SK-MEL-5 (cell line): ENCODE measurements around the gene GOLGB1. TPM values are rescaled to one million over a fixed set of nuclear protein-coding genes. Genes with fewer than 3 reads are reported as not detected.

Source experiments
- small RNA-seq, 2 experiments: library from RNA; depleted of rRNA; stranded (forward); fragments of <200 nt; gene quantifications; one replicate each; pipeline ENCODE3, GENCODE V24; 2014
- total RNA-seq: library from RNA; depleted of rRNA; stranded (reverse); fragments of >200 nt; shearing (Covaris generic); gene quantifications from 2 replicates; pipeline ENCODE4 v1.2.3, GENCODE V29; 2014; rRNA removed

Gene GOLGB1
- total RNA-seq, 1 experiment from 2014 or later = 29.8 TPM

Small RNAs within 50 kb of the gene (small RNA-seq; reads per million reads assigned to genes)
- 0 to 0.05 reads per million in 2 experiments for gene RNU4-62P

Other genes with a start within 250 kb of the GOLGB1 start
- gene POLQ, start 203.8 kb downstream of the GOLGB1 start, total RNA-seq = 5.6 and 5.7 TPM in 2 replicates
- not detected in 2 replicates for gene ARGFX, start 181.8 kb downstream of the GOLGB1 start, total RNA-seq
- 0.05 and 0.08 TPM in 2 replicates for gene FBXO40, start 156.4 kb downstream of the GOLGB1 start, total RNA-seq
- gene HCLS1, start 88.8 kb downstream of the GOLGB1 start, total RNA-seq = 0.13 TPM in 1 of 2 replicates, not detected in the other
- gene IQCB1, start 85.3 kb upstream of the GOLGB1 start, total RNA-seq = 13.9 and 16.2 TPM in 2 replicates
- 2.7 and 3.9 TPM in 2 replicates for gene EAF2, start 85.5 kb upstream of the GOLGB1 start, total RNA-seq
- 0.05 and 1.2 TPM in 2 replicates for gene SLC15A2, start 144.7 kb upstream of the GOLGB1 start, total RNA-seq